Measurements from ENCODE around the gene SWI5.

The SWI5 gene

GRCh38 chr9:128280084-128280622 is 4.1 kb downstream of the SWI5 start:
- no peak overlapping the region for H3K27ac ChIP-seq (ENCODE audit: low read depth, low read length)
- H3K9me3 ChIP-seq (ENCODE audit: control insufficient read depth, insufficient read depth, low read length): no peaks in the 10 kb centered on the region
- peaks cover 12% of the 10 kb centered on the region for H3K79me2 ChIP-seq (ENCODE audit: control insufficient read depth, low read length)
- no peaks in the 10 kb centered on the region for H4K20me1 ChIP-seq (ENCODE audit: control insufficient read depth, insufficient read depth, low read depth, low read length)
- H3F3A ChIP-seq (ENCODE audit: control insufficient read depth, insufficient read depth): no peaks in the 10 kb centered on the region
- no peak for TF ChIP-seq CTCF (IDR thresholded peaks at IDR 0.05; ENCODE audit: low read depth, low read length, poor library complexity, severe bottlenecking)
- no peak for TF ChIP-seq EZH2phosphoT487 (IDR thresholded peaks at IDR 0.05; ENCODE audit: borderline replicate concordance, low read length)
- H3K36me3 ChIP-seq (ENCODE audit: control insufficient read depth, low read length): no peaks in the 10 kb centered on the region
- H3K4me2 ChIP-seq (ENCODE audit: low read length): no peak overlapping the region
- no peaks in the 10 kb centered on the region for H3K27me3 ChIP-seq (ENCODE audit: control insufficient read depth, low read length)
- H3K9me2 ChIP-seq (replicated peaks; ENCODE audit: control insufficient read depth, low read length): no peaks in the 10 kb centered on the region
- no peak overlapping the region for H3K4me3 ChIP-seq (ENCODE audit: low read length)
- peaks cover 9% of the 10 kb centered on the region for H3K4me1 ChIP-seq (ENCODE audit: control insufficient read depth, low read length)

- TF ChIP-seq CTCF (IDR thresholded peaks at IDR 0.05; ENCODE audit: low read depth, low read length, poor library complexity, severe bottlenecking): no peak
- no peak for TF ChIP-seq EZH2phosphoT487 (IDR thresholded peaks at IDR 0.05; ENCODE audit: borderline replicate concordance, low read length)
- Histone ChIP-seq H4K20me1 (ENCODE audit: control insufficient read depth, insufficient read depth, low read depth, low read length) (no peaks in the 10 kb centered on the region), H3K36me3 (ENCODE audit: control insufficient read depth, low read length) (no peaks in the 10 kb centered on the region), H3F3A (ENCODE audit: control insufficient read depth, insufficient read depth) (no peaks in the 10 kb centered on the region), H3K4me2 (ENCODE audit: low read length) (no peak overlapping the region), H3K9me3 (ENCODE audit: control insufficient read depth, insufficient read depth, low read length) (no peaks in the 10 kb centered on the region), H3K27me3 (ENCODE audit: control insufficient read depth, low read length) (no peaks in the 10 kb centered on the region), H3K27ac (ENCODE audit: low read depth, low read length) (no peak overlapping the region), H3K4me1 (ENCODE audit: control insufficient read depth, low read length) (peaks cover 3% of the 10 kb centered on the region; the same call in 1 of the 2 replicates), H3K9me2 (replicated peaks; ENCODE audit: control insufficient read depth, low read length) (no peaks in the 10 kb centered on the region), H3K4me3 (ENCODE audit: low read length) (no peak overlapping the region), H3K79me2 (ENCODE audit: control insufficient read depth, low read length) (no peaks in the 10 kb centered on the region)
These were observed 6.4 kb downstream of the SWI5 start for GRCh38 chr9:128282500-128282899.

- Histone ChIP-seq H3F3A (ENCODE audit: control insufficient read depth, insufficient read depth) (no peaks in the 10 kb centered on the region), H3K27ac (ENCODE audit: low read depth, low read length) (no peak overlapping the region), H3K27me3 (ENCODE audit: control insufficient read depth, low read length) (no peaks in the 10 kb centered on the region), H3K9me2 (replicated peaks; ENCODE audit: control insufficient read depth, low read length) (no peaks in the 10 kb centered on the region), H3K4me3 (ENCODE audit: low read length) (no peak overlapping the region), H3K9me3 (ENCODE audit: control insufficient read depth, insufficient read depth, low read length) (no peaks in the 10 kb centered on the region), H3K36me3 (ENCODE audit: control insufficient read depth, low read length) (no peaks in the 10 kb centered on the region), H3K4me2 (ENCODE audit: low read length) (no peak overlapping the region), H3K79me2 (ENCODE audit: control insufficient read depth, low read length) (no peaks in the 10 kb centered on the region), H3K4me1 (ENCODE audit: control insufficient read depth, low read length) (peaks cover 3% of the 10 kb centered on the region; the same call in 1 of the 2 replicates), H4K20me1 (ENCODE audit: control insufficient read depth, insufficient read depth, low read depth, low read length) (no peaks in the 10 kb centered on the region)
- no peak for TF ChIP-seq EZH2phosphoT487 (IDR thresholded peaks at IDR 0.05; ENCODE audit: borderline replicate concordance, low read length)
- TF ChIP-seq CTCF (IDR thresholded peaks at IDR 0.05; ENCODE audit: low read depth, low read length, poor library complexity, severe bottlenecking): no peak
These were observed 9.1 kb downstream of the SWI5 start for GRCh38 chr9:128285033-128285784.

All from DOHH2 (cell line).